HG03139 (cell line): ENCODE results near the gene TGIF2LY.
"Not testable (repeated sequence)": the region's sequence is repeated elsewhere in the genome, so short reads cannot be mapped to it uniquely, and the experiment has no call there.

Experiments used
- ATAC-seq: cut with Tn5 transposase; IDR thresholded peaks from one replicate; pipeline ENCODE4 v1.9.1; 2021; ENCODE audit not compliant: unreplicated experiment

TGIF2LY gene

GRCh38 chrY:3578767-3579166 is at the start of gene TGIF2LY:
TGIF2LY (plus strand) TSS chrY:3579067; CDS start chrY:3579245, 178 bp downstream.
- not testable (repeated sequence) for ATAC-seq
